ENCODE data around the gene LAG3.

The LAG3 gene

GRCh38 chr12:6792522-6793201 is 20.3 kb downstream of the LAG3 start:
- H3K36me3 ChIP-seq (ENCODE audit: low read depth), result no peaks in the 10 kb centered on the region
- TF ChIP-seq, protein P1, sequence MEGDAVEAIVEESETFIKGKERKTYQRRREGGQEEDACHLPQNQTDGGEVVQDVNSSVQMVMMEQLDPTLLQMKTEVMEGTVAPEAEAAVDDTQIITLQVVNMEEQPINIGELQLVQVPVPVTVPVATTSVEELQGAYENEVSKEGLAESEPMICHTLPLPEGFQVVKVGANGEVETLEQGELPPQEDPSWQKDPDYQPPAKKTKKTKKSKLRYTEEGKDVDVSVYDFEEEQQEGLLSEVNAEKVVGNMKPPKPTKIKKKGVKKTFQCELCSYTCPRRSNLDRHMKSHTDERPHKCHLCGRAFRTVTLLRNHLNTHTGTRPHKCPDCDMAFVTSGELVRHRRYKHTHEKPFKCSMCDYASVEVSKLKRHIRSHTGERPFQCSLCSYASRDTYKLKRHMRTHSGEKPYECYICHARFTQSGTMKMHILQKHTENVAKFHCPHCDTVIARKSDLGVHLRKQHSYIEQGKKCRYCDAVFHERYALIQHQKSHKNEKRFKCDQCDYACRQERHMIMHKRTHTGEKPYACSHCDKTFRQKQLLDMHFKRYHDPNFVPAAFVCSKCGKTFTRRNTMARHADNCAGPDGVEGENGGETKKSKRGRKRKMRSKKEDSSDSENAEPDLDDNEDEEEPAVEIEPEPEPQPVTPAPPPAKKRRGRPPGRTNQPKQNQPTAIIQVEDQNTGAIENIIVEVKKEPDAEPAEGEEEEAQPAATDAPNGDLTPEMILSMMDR (IDR thresholded peaks at IDR 0.05; ENCODE audit: poor library complexity, severe bottlenecking), result no peak
- H3K9me3 ChIP-seq (ENCODE audit: severe bottlenecking), result no peaks in the 10 kb centered on the region
- no peaks in the 10 kb centered on the region for H3K4me1 ChIP-seq (ENCODE audit: insufficient read depth, poor library complexity, severe bottlenecking)
- no peak overlapping the region for H3K27ac ChIP-seq (ENCODE audit: poor library complexity, severe bottlenecking)
- peak; percentile 44 for ATAC-seq (ENCODE audit: low read depth)
- DNase-seq (ENCODE audit: low spot score), result no peak
- H3K4me3 ChIP-seq (ENCODE audit: severe bottlenecking), result no peak overlapping the region
- no peaks in the 10 kb centered on the region for H3K27me3 ChIP-seq (ENCODE audit: insufficient read depth, poor library complexity, severe bottlenecking)

GRCh38 chr12:6795088-6795487 is 22.8 kb downstream of the LAG3 start:
- TF ChIP-seq, protein P1 (IDR thresholded peaks at IDR 0.05; ENCODE audit: poor library complexity, severe bottlenecking), result no peak
- DNase-seq (ENCODE audit: low spot score) (no peak), ATAC-seq (ENCODE audit: low read depth) (no peak)
- Histone ChIP-seq H3K27ac (ENCODE audit: poor library complexity, severe bottlenecking) (no peak overlapping the region), H3K27me3 (ENCODE audit: insufficient read depth, poor library complexity, severe bottlenecking) (no peaks in the 10 kb centered on the region), H3K9me3 (ENCODE audit: severe bottlenecking) (no peaks in the 10 kb centered on the region), H3K4me1 (ENCODE audit: insufficient read depth, poor library complexity, severe bottlenecking) (no peaks in the 10 kb centered on the region), H3K4me3 (ENCODE audit: severe bottlenecking) (no peak overlapping the region), H3K36me3 (ENCODE audit: low read depth) (no peaks in the 10 kb centered on the region)

- no peak overlapping the region for H3K4me3 ChIP-seq (ENCODE audit: severe bottlenecking)
- no peaks in the 10 kb centered on the region for H3K4me1 ChIP-seq (ENCODE audit: insufficient read depth, poor library complexity, severe bottlenecking)
- H3K27ac ChIP-seq (ENCODE audit: poor library complexity, severe bottlenecking), result no peak overlapping the region
- TF ChIP-seq, protein P1 (IDR thresholded peaks at IDR 0.05; ENCODE audit: poor library complexity, severe bottlenecking), result no peak
- no peak for DNase-seq (ENCODE audit: low spot score)
- H3K9me3 ChIP-seq (ENCODE audit: severe bottlenecking), result no peaks in the 10 kb centered on the region
- H3K27me3 ChIP-seq (ENCODE audit: insufficient read depth, poor library complexity, severe bottlenecking), result no peaks in the 10 kb centered on the region
- no peak for ATAC-seq (ENCODE audit: low read depth)
- no peaks in the 10 kb centered on the region for H3K36me3 ChIP-seq (ENCODE audit: low read depth)
Measured at GRCh38 chr12:6796576-6796975, 24.3 kb downstream of the LAG3 start.

DNA sequence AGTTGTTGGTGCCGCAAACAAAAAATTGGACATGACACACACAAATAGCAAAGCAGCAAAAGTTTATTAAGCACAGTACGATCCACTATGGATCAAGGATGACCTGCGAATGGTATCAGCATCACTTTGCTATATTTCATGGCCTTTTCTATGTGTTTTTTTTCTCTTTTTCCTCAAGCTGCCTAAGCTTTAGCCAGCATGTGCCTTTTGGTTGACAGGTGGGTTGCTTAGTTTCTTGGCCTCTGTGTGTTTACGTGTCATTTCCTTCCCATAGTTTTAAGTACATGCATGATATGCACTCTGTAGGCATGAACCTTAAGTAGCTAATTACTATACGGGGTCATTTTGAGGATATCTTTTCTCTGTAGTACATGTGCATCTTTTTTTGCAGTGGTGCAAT is 26.8 kb downstream of the LAG3 start:
- Histone ChIP-seq H3K27me3 (ENCODE audit: insufficient read depth, poor library complexity, severe bottlenecking) (no peaks in the 10 kb centered on the region), H3K36me3 (ENCODE audit: low read depth) (no peaks in the 10 kb centered on the region), H3K27ac (ENCODE audit: poor library complexity, severe bottlenecking) (no peak overlapping the region), H3K4me3 (ENCODE audit: severe bottlenecking) (no peak overlapping the region), H3K9me3 (ENCODE audit: severe bottlenecking) (no peaks in the 10 kb centered on the region), H3K4me1 (ENCODE audit: insufficient read depth, poor library complexity, severe bottlenecking) (no peaks in the 10 kb centered on the region)
- DNase-seq (ENCODE audit: low spot score), result no peak
- ATAC-seq (ENCODE audit: low read depth), result no peak
- TF ChIP-seq, protein P1 (IDR thresholded peaks at IDR 0.05; ENCODE audit: poor library complexity, severe bottlenecking), result no peak

GRCh38 chr12:6807170-6807569 is 34.9 kb downstream of the LAG3 start:
- TF ChIP-seq, protein P1 (IDR thresholded peaks at IDR 0.05; ENCODE audit: poor library complexity, severe bottlenecking), result no peak
- peak; percentile 51; the same call in 1 of the 3 replicates for ATAC-seq (ENCODE audit: low read depth)
- H3K27ac ChIP-seq (ENCODE audit: poor library complexity, severe bottlenecking), result no peak overlapping the region

More at GRCh38 chr12:6807170-6807569, 34.9 kb downstream of the LAG3 start:
- H3K4me1 ChIP-seq (ENCODE audit: insufficient read depth, poor library complexity, severe bottlenecking), result no peaks in the 10 kb centered on the region
- DNase-seq (ENCODE audit: low spot score), result no peak
- H3K36me3 ChIP-seq (ENCODE audit: low read depth), result no peaks in the 10 kb centered on the region
- no peak overlapping the region for H3K4me3 ChIP-seq (ENCODE audit: severe bottlenecking)
- H3K9me3 ChIP-seq (ENCODE audit: severe bottlenecking), result no peaks in the 10 kb centered on the region
- no peaks in the 10 kb centered on the region for H3K27me3 ChIP-seq (ENCODE audit: insufficient read depth, poor library complexity, severe bottlenecking)
